K562 (cell line): ENCODE results near the gene HEPHL1. TPM values are rescaled to one million over a fixed set of nuclear protein-coding genes. Genes with fewer than 3 reads are reported as not detected.

Experiments used
- ATAC-seq: fragments of 200-7000 bp; cut with Tn5 transposase; 3 replicates; pipeline ENCODE4 v1.9.1; 2020; ENCODE audit warnings: moderate library complexity
- BruUV-seq: library from RNA; stranded (reverse); fragments of 400-500 nt; replicated peaks from 2 replicates; lab custom pipeline; 2021; lab: Mats Ljungman, UMichigan
- CTCF ChIA-PET: fragments of 300-600 bp; formaldehyde crosslinking; extraction: SDS; loops from one replicate; lab custom pipeline; 2021; ENCODE audit warnings: low intra/inter-chr PET ratio; lab: Yijun Ruan, JAX
- POLR2A ChIA-PET: fragments of 300-600, 350-650 bp; sonication (Branson Sonifier 250); formaldehyde crosslinking; extraction: SDS; loops from one replicate; lab custom pipeline; 2021; ENCODE audit warnings: antibody characterized with exemption, inconsistent platforms; lab: Yijun Ruan, JAX
- DNase-seq, 4 experiments: peaks; one replicate each; pipeline versions ENCODE4 v3.0.0 to v3.0.0-alpha.2; 2011 to 2018; ENCODE audit warnings: low spot score in 3 of 4, mixed read lengths in 3 of 4; ENCODE audit errors: extremely low read depth in 1 of 4
- FAIRE-seq: peaks from 2 replicates; lab custom pipeline; 2011; peaks lifted over from hg19 to GRCh38; lab: Jason Lieb, UNC
- H2AFZ ChIP-seq: 2 replicates; pipeline ENCODE4 v1.6.0; 2011; ENCODE audit warnings: low read depth, low read length, control low read depth, inconsistent platforms
- H3K27ac ChIP-seq: fragments of 200-600 bp; 3 replicates; pipeline ENCODE4 v1.8.0; 2011; ENCODE audit warnings: low read depth, mild to moderate bottlenecking, control low read depth, inconsistent platforms, low read length, moderate library complexity, mixed read lengths; ENCODE audit errors: extremely low read depth
- H3K27me3 ChIP-seq, 2 experiments: fragments of 300-600 bp in 1 of 2; 2 replicates in 1 of 2; 3 replicates in 1 of 2; pipeline versions ENCODE4 v1.6.0 to v1.8.0; 2011; ENCODE audit warnings: inconsistent platforms in 2 of 2, low read length in 2 of 2, mild to moderate bottlenecking in 1 of 2, mixed read lengths in 1 of 2, moderate library complexity in 1 of 2; ENCODE audit not compliant: control insufficient read depth in 2 of 2, insufficient read depth in 2 of 2
- H3K36me3 ChIP-seq: fragments of 300-600 bp; 3 replicates; pipeline ENCODE4 v1.8.0; 2011; ENCODE audit warnings: mild to moderate bottlenecking, low read length, inconsistent platforms; ENCODE audit not compliant: control insufficient read depth, insufficient read depth
- H3K4me1 ChIP-seq, 2 experiments: fragments of 200-600 bp in 1 of 2; replicated peaks in 1 of 2; 2 replicates in 1 of 2; 3 replicates in 1 of 2; pipeline versions ENCODE4 v1.5.1 to v1.8.0; 2011; ENCODE audit warnings: inconsistent platforms in 2 of 2, low read length in 2 of 2, mild to moderate bottlenecking in 1 of 2, mixed read lengths in 1 of 2, moderate library complexity in 1 of 2; ENCODE audit not compliant: control insufficient read depth in 2 of 2, insufficient read depth in 2 of 2
- H3K4me2 ChIP-seq: 2 replicates; pipeline ENCODE4 v1.6.1; 2011; ENCODE audit warnings: low read length, control low read depth, inconsistent platforms, mixed read lengths; ENCODE audit not compliant: insufficient read depth
- H3K4me3 ChIP-seq: fragments of 200-600 bp; sonication (generic), shearing (Covaris generic); 2 replicates; pipeline ENCODE4 v1.5.1; 2016; ENCODE audit warnings: control low read depth, inconsistent platforms
- H3K79me2 ChIP-seq: fragments of 200-600 bp; 3 replicates; pipeline ENCODE4 v1.8.0; 2011; ENCODE audit warnings: low read length, inconsistent platforms; ENCODE audit not compliant: control insufficient read depth, insufficient read depth
- H3K9ac ChIP-seq, 2 experiments: 2 replicates each; pipeline versions ENCODE4 v1.6.0 to v1.6.1; 2011; ENCODE audit warnings: low read depth in 2 of 2, low read length in 2 of 2, control low read depth in 1 of 2, inconsistent platforms in 1 of 2, mild to moderate bottlenecking in 1 of 2, mixed read lengths in 1 of 2; ENCODE audit not compliant: insufficient read depth in 1 of 2
- H3K9me1 ChIP-seq: one replicate; pipeline ENCODE4 v1.6.0; 2011; ENCODE audit warnings: inconsistent platforms, mild to moderate bottlenecking, low read length, moderate library complexity; ENCODE audit not compliant: control insufficient read depth, insufficient read depth
- H3K9me3 ChIP-seq: replicated peaks from 2 replicates; pipeline ENCODE4 v1.5.1; 2011; ENCODE audit warnings: low read depth, low read length, inconsistent platforms; ENCODE audit not compliant: control insufficient read depth, insufficient read depth
- H4K20me1 ChIP-seq: replicated peaks from 2 replicates; pipeline ENCODE4 v1.6.1; 2011; ENCODE audit warnings: low read length, inconsistent platforms, mixed read lengths; ENCODE audit not compliant: control insufficient read depth, insufficient read depth
- ATF3 ChIP-seq, 2 experiments: fragments of 450-650 bp in 1 of 2; sonication (generic) in 1 of 2; formaldehyde crosslinking in 1 of 2; IDR thresholded peaks in 1 of 2; conservative IDR thresholded peaks in 1 of 2; 2 replicates each; pipeline versions ENCODE4 v1.6.1 to v1.8.1; 2016 to 2023; ENCODE audit warnings: mild to moderate bottlenecking in 2 of 2, moderate library complexity in 2 of 2, inconsistent platforms in 1 of 2, missing genetic modification reagents in 1 of 2
- ATF7 ChIP-seq: fragments of 450-650 bp; IDR thresholded peaks from 2 replicates; pipeline ENCODE4 v1.7.1; 2014; ENCODE audit warnings: mild to moderate bottlenecking, moderate library complexity
- CHD4 ChIP-seq: fragments of 200-600 bp; sonication (generic); IDR thresholded peaks from 3 replicates; pipeline ENCODE4 v1.6.1; 2012; ENCODE audit warnings: low read depth, mild to moderate bottlenecking, mixed read lengths, low read length, inconsistent platforms; ENCODE audit not compliant: insufficient read depth, insufficient replicate concordance, poor library complexity, severe bottlenecking
- DPF2 ChIP-seq: fragments of 450-650 bp; IDR thresholded peaks from 2 replicates; pipeline ENCODE4 v1.6.1; 2016
- MTA3 ChIP-seq: fragments of 450-650 bp; formaldehyde crosslinking; IDR thresholded peaks from 2 replicates; pipeline ENCODE4 v1.6.1; 2017; ENCODE audit warnings: mild to moderate bottlenecking, borderline replicate concordance
- PML ChIP-seq: IDR thresholded peaks from 2 replicates; pipeline ENCODE4 v1.6.1; 2012; ENCODE audit warnings: low read length, inconsistent platforms
- THRAP3 ChIP-seq: fragments of 450-650 bp; IDR thresholded peaks from 2 replicates; pipeline ENCODE4 v1.6.1; 2016; ENCODE audit warnings: mild to moderate bottlenecking, inconsistent platforms, borderline replicate concordance
- ZBTB33 ChIP-seq: sonication (generic); formaldehyde crosslinking; IDR thresholded peaks from 2 replicates; pipeline ENCODE4 v1.8.1; 2023; ENCODE audit warnings: mild to moderate bottlenecking, missing genetic modification reagents
- ZNF584 ChIP-seq: fragments of 200-800 bp; sonication (Bioruptor generic); IDR thresholded peaks from 2 replicates; pipeline ENCODE4 v1.6.1; 2016; ENCODE audit warnings: low read depth, mild to moderate bottlenecking, missing genetic modification characterization, missing compliant biosample characterization
- ZSCAN29 ChIP-seq: fragments of 450-650 bp; IDR thresholded peaks from 2 replicates; pipeline ENCODE4 v1.6.1; 2017
- WGBS: fragments of 100-300 bp; shearing (Covaris generic); methylation state at CpG from one replicate; pipeline ENCODE4 v1.1.6; 2016; ENCODE audit warnings: low coverage, mixed read lengths; ENCODE audit not compliant: insufficient coverage; ENCODE audit errors: missing lambda C conversion rate; 5-methylcytosine and 5-hydroxymethylcytosine counted together
- in situ Hi-C: fragments of 300-500 bp; cut with MboI; formaldehyde crosslinking; loops from 4 replicates; pipeline ENCODE4 v1.15.0; 2018; ENCODE audit warnings: inconsistent platforms, mixed read lengths
- intact Hi-C: fragments of 100-400 bp; cut with micrococcal nuclease; formaldehyde crosslinking; loops from 2 replicates; pipeline ENCODE4 v1.14.2; 2022
- polyA plus RNA-seq, 8 experiments: library from polyadenylated mRNA; depleted of rRNA in 4 of 8; stranded (reverse) in 5 of 8; unstranded in 3 of 8; fragments of >200 nt; fragmentation: Nextera tagmentation in 2 of 8; fragmentation: Illumina TruSeq in 1 of 8; extraction: Ambion mirVana in 2 of 8; extraction: Trizol in 1 of 8; gene quantifications; 2 replicates each; pipeline versions ENCODE4 v1.2.1 to v1.2.3, GENCODE V29; 2011 to 2014; ENCODE audit warnings: inconsistent platforms in 1 of 8, missing spikeins in 1 of 8
- total RNA-seq, 7 experiments: library from RNA; depleted of rRNA in 6 of 7; stranded (reverse); fragments of >200 nt in 6 of 7; fragmentation: Illumina TruSeq in 2 of 7; extraction: Trizol in 2 of 7; gene quantifications; 2 replicates each; pipeline versions ENCODE4 v1.2.1 to v1.2.3, GENCODE V29; 2011 to 2021; ENCODE audit warnings: low replicate concordance in 1 of 7

Gene HEPHL1
- total and polyA plus RNA-seq, 9 of the 15 experiments (the other 6 are each of a cell fraction or from before 2014, with no cell fraction given): 0.01 TPM; not detected in 8

- peaks cover 2% of the 10 kb centered on the region for H3K9me1 ChIP-seq
- H3K9ac ChIP-seq: no peak overlapping the region; a peak in 1 of 4 replicates
- H4K20me1 ChIP-seq: peaks cover 12% of the 10 kb centered on the region
- H3K4me3 ChIP-seq: no peak overlapping the region
- H3K9me3 ChIP-seq: no peaks in the 10 kb centered on the region
- peak overlapping the region; percentile 18; the same call in 1 of the 2 replicates for H3K4me2 ChIP-seq
- no peak overlapping the region for H2AFZ ChIP-seq
- BruUV-seq: no TSS peak
- no peaks in the 10 kb centered on the region for H3K36me3 ChIP-seq
- TF ChIP-seq CHD4 (no peak), ZSCAN29 (no peak), ZBTB33 (CRISPR knock-in tag) (peak; percentile 45; the same call in 1 of the 2 replicates), THRAP3 (no peak), ATF3 (IDR thresholded peaks at IDR 0.05) (no peak), ATF3 (CRISPR knock-in tag; conservative IDR thresholded peaks at IDR 0.05) (no peak), DPF2 (no peak), MTA3 (0 out of 2 replicates have a peak, but pooled peaks have one; percentile 21), ATF7 (0 out of 2 replicates have a peak, but pooled peaks have one; percentile 21), ZNF584 (CRISPR knock-in tag) (no peak), PML (no peak)
- FAIRE-seq (no peak), ATAC-seq (no peak), DNase-seq (no peak)
- H3K79me2 ChIP-seq: peaks cover 71% of the 10 kb centered on the region
- POLR2A ChIA-PET: no interaction called here
- peaks cover 13 to 44% of the 10 kb centered on the region in 2 experiments for H3K4me1 ChIP-seq
- intact Hi-C loops: no loop called here
- H3K27me3 ChIP-seq: no peaks in the 10 kb centered on the region
- 25% methylated on average over 9 of the region's 9 CpGs for WGBS
- in situ Hi-C loops: no loop called here
- CTCF ChIA-PET: no interaction called here
- no peak overlapping the region for H3K27ac ChIP-seq
Observed at GRCh38 chr11:94147433-94147845, 126.3 kb downstream of the HEPHL1 start.
